HG03066 (cell line): ENCODE data around the gene SPINDOC.

ENCODE experiments used
- ATAC-seq: cut with Tn5 transposase; IDR thresholded peaks from one replicate; pipeline ENCODE4 v1.9.1; 2021; ENCODE audit warnings: low read depth; ENCODE audit not compliant: unreplicated experiment

SPINDOC gene

GRCh38 chr11:63829823-63830489 is 16.7 kb downstream of the SPINDOC start:
- no peak for ATAC-seq

DNA sequence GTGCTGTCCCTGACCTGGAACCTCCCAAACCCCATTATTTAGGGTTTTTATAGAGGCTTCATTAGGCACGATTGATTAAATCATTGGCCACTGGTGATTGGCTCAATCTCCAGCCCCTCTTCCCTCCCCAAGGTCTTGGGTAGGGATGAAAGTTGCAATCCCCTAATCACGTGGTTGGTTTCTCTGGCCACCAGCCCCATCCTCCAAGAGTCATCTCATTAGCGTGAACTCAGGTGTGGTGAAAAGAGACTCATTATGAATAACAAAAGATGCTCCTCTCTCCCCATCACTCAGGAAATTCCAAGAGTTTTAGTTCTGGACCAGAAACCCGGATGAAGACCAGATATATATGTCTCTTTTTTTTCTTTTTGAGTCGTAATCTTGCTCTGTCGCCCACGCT is 18.1 kb downstream of the SPINDOC start:
- ATAC-seq: no peak

DNA sequence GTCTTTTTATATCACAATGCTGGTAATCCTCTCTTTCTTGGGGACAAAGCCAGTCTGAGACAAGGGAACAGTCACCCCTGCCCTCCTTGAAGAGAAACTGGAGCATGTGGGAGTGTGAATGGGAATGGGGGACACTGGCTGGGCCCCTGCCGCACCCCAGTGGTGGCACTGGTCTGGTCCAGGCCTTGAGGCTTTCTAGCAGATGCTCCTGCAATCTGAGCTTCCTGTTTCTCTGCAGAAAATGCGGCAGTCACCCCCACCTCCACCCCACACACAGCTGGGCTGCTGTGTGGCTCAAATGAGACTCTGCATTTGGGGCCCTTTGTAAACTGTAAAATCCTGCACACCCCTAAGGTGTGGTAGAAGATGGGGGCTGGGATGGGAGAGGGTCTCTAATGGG is 19.1 kb downstream of the SPINDOC start:
- no peak for ATAC-seq

- ATAC-seq: no peak
Observed at GRCh38 chr11:63833048-63833447, 19.8 kb downstream of the SPINDOC start.

DNA sequence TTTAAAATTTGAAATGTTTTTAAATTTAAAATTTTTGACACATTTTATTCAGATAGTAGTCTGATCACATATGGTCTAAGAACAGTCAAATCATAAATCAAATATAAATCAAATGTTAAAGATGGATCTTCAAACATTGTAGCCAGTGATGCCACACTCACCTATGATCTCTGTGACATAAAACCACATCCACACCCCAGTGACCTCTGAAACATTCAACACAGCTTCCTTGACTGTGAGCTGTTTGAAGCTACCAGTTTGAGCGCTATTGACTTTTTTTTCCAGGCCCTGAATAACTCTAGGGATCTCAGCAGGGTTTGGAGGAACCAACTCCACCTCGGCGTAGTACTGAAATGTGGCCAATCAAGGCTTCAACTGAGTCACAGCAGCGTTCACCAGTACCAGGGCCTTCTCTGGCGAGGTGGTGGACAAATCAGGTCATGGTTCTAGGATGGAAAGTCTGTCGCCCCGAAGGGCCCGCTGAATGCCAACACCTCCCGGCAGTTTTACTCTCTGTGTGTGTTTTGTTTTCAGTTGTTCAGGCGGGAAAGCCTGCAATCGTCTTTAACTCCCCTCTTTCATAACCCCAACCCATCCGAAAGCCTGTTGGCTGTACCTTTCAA is 21.4 kb downstream of the SPINDOC start:
- no peak for ATAC-seq

GRCh38 chr11:63835158-63835545 is 21.9 kb downstream of the SPINDOC start:
- ATAC-seq: no peak

GRCh38 chr11:63837027-63837688 is 23.9 kb downstream of the SPINDOC start:
- ATAC-seq: no peak

DNA sequence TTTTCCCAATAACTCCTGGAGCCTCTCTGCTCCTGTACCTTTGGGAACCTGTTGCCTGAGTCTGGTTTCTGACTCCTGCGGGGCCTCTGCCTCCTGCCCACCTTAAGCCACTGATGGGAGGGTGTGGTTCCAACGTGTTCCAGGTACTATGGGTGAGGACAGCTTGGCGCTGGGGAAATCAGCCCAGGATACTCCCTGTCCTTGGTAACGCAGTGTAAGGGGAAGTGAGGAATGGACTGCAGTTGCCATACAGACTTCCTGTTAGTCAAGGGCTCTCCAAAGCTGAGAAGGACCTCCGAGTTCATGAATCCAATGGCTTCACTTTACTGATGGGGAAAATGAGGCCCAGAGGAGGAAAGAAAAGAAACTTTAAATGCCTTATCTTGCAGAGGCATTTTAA is 24.5 kb downstream of the SPINDOC start:
- no peak for ATAC-seq

GRCh38 chr11:63838150-63838677 is 25.0 kb downstream of the SPINDOC start:
- no peak for ATAC-seq

- peak; percentile 66 for ATAC-seq
Observed at GRCh38 chr11:63838678-63839507, 25.6 kb downstream of the SPINDOC start, which contains the start of gene MARK2. Gene MARK2, plus strand, starts transcription at chr11:63839110. Its CDS starts 397 bp downstream, at chr11:63839507.

GRCh38 chr11:63839508-63840355 is 26.5 kb downstream of the SPINDOC start:
- ATAC-seq: no peak

GRCh38 chr11:63840356-63841060 is 27.3 kb downstream of the SPINDOC start:
- no peak for ATAC-seq

- ATAC-seq: no peak
Observed at GRCh38 chr11:63841554-63841953, 28.3 kb downstream of the SPINDOC start.

DNA sequence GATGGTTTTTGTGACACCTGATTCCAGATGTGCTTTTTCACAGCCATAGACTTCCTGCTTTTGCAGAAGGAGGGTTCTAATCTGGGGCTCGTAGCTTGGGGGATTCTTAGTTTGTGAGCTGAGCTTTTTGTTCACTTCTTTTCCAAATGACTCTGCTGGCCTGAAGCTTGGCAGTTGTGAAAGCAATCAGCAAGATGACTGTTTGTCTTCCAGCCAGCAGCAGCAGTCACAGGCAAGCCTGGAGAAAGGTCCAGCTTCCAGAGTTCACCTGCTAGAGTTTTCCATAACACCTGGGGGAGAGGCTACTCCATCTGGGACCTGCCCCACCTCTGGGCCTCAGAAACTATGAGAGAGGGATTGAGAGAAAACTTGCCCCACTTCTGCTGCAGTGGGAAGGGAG is 29.8 kb downstream of the SPINDOC start:
- no peak for ATAC-seq

GRCh38 chr11:63844836-63845235 is 31.6 kb downstream of the SPINDOC start:
- ATAC-seq: no peak

GRCh38 chr11:63845303-63845702 is 32.0 kb downstream of the SPINDOC start:
- ATAC-seq: no peak

GRCh38 chr11:63845911-63846310 is 32.7 kb downstream of the SPINDOC start:
- no peak for ATAC-seq

- ATAC-seq: no peak
Observed at GRCh38 chr11:63846897-63847296, 33.6 kb downstream of the SPINDOC start.

DNA sequence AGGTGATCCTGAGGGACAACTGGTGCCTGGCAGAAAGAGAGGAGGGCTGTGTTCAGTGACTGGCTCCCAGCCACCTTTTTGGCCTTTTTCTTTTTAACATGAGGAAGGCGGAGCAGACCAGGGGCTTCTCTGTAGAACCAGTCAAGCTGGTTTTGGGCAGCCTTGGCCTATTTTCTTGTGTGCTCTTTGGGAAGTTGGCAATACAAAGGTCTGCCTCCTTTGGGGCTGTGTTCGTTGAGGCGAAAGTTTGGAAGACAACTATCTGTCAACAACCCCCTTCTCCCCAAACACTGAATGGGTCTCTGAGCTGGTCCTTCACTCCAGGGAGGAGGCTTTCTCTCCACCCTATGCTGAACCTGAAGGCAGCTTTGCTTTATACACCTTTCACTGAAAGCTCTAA is 34.1 kb downstream of the SPINDOC start:
- no peak for ATAC-seq
